Measurements from ENCODE around the gene TNS4.

Gene TNS4

DNA sequence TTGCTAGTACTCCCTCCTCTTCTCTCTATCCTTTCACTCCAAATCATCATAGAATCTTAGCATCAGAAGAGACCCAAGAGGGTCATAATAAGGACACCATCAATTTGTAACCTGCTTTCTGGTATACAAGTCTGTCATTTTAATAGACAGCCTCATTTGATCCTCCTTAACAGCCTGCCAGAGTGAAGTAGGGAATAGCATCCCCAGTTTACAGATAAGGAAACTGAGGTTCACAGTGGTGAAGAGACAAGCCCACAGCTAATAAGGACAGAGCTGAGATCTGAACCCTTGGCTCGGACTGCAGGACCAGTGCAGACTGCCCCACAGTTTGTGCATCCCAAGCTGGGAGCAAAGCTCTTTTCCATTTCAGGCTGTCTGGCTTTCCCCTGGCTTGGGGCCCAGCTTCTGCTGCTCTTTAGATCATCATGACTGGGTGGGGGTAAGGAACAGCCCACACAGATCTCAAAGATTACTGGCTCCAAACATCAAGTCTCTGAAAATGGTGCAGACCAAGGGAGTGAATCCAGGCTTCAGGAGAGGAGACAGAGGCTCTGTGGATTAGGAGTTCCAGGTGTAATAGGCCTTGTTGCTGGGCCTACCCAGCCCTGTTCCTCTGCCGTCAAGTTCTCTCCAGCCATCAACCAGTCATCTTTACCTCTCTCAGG is 68.4 kb downstream of the TNS4 start:
- no peak for TF ChIP-seq ZNF274 (IDR thresholded peaks at IDR 0.05; ENCODE audit: low read depth, low read length)
- H3K4me3 ChIP-seq (ENCODE audit: low read length), result no peak overlapping the region

GRCh38 chr17:40431231-40431602 is 70.2 kb downstream of the TNS4 start:
- no peak for TF ChIP-seq ZNF274 (IDR thresholded peaks at IDR 0.05; ENCODE audit: low read depth, low read length)

DNA sequence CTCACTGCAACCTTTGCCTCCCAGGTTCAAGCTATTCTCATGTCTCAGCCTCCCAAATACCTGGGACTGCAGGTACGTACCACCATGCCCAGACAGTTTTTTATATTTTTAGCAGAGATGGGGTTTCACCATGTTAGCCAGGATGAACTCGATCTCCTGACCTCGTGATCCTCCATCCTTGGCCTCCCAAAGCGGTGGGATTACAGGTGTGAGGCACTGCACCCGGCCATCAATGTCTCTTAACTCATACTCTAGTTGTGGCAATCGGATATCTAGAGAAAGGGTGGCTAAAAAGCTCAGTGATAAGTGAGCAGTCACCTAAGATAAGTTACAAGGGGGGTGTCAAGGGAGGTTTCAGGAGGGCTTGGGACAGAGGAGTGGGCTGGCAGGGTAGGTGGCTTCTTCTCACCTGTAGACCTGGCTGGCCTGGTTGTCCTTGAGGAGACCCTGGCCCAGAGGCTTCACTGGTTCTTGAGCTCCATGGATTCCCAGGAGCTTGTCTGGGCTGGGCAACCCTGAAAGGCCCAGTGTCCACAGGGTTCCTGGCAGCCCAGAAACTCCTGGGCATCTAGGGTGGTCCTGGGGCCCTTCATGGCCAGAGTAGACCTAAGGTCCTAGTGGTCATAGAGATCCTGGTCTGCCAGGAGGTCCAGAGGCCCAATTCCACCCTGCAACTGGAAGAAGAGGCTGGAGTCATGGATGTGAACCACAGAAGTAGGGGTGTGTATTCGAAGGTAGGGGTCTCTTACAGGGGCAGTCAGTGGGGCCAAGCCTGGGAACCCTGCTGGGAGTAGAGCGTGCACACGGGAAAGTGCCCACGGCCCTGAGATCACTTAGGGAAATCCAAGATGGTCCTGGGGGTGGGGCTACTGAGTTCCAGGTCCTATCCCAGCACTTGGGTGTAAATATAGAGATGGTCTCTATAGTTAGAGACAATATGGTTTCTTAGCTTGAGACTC is 70.9 kb downstream of the TNS4 start:
- H3K4me3 ChIP-seq (ENCODE audit: low read length), result no peak overlapping the region
- TF ChIP-seq ZNF274 (IDR thresholded peaks at IDR 0.05; ENCODE audit: low read depth, low read length), result no peak

More at GRCh38 chr17:40431231-40431602, 70.2 kb downstream of the TNS4 start:
- no peak overlapping the region for H3K4me3 ChIP-seq (ENCODE audit: low read length)

- TF ChIP-seq ZNF274 (IDR thresholded peaks at IDR 0.05; ENCODE audit: low read depth, low read length), result no peak
- no peak overlapping the region for H3K4me3 ChIP-seq (ENCODE audit: low read length)
Observed at GRCh38 chr17:40427002-40427491, 74.4 kb downstream of the TNS4 start.

Measured in GM08714 (cell line).